ENCODE data around the gene SLC66A2.
"Not testable (repeated sequence)": the region's sequence is repeated elsewhere in the genome, so short reads cannot be mapped to it uniquely, and the experiment has no call there.

Gene SLC66A2

DNA sequence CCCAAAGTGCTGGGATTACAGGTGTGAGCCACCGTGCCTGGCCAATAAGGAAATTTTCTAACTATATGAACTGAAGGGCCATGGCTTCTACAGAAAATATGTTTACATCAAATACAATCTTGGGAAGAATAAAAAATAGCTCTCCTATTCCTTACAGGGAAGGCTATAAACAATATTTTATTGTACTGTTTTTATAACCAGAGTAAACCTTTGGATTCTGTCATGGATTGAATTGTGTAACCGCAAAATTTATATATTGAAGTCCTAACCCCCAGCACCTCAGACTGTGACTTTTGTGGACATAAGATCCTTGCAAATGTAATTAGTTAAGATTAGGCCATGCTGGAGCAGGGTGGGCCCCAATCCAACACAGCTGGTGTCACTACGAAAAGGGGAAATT, 21.3 kb upstream of the SLC66A2 start:
- no peak for DNase-seq
- in situ Hi-C loops (cut with MboI; ENCODE audit: low pct_unique_long_range_greater_than_20kb, low sequenced_read_pairs): no loop called here

DNA sequence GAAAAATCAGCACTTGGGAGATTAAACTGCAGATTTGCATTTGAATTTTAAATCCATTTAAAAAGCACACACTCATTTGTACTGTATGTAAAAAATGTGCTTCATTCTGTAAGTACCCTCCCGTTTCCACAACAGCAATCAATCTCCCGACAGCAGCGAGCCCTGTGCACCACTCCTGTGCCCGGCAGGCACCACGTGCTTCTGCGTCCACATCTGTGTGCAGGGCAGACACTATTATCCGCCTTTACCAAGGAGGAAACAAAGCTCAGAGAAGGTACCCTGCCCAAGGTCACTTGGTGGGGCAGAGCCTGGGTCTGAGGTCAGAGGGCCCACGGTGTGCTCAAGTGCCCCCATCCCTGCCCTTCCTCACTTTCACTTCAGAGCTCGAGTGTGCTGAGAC, 20.5 kb upstream of the SLC66A2 start:
- in situ Hi-C loops (cut with MboI; ENCODE audit: low pct_unique_long_range_greater_than_20kb, low sequenced_read_pairs): no loop called here

DNA sequence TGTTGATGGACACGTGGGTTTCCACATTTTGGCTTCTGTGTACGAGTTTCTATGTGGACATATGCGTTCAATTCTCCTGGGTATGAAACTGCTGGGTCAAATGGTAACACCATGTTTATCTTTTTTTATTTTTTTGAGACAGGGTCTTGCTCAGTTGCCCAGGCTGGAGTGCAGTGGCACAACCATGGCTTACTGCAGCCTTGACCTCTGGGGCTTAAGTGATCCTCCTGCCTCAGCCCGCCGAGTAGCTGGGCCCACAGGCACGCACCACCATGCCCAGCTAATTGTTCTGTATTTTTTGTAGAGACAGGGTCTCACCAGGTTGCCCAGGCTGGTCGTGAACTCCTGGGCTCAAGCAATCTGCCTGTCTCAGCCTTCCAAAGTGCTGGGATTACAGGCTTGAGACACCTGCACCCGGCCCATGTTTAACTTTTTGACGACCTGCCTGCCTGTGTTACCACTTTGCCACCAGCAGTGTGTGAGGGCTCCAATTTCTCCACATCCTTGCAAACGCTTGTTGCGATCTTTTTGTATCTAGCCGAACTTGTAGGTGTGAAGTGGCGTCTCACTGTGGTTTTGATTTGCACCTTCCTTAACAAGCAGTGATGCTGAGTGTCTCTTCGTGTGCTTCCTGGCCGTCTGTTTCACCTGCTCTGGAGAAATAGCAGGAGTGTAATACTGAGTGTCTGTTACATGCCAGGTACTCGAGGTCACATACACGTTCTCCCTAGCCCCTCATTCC, 19.9 kb upstream of the SLC66A2 start:
- in situ Hi-C loops (cut with MboI; ENCODE audit: low pct_unique_long_range_greater_than_20kb, low sequenced_read_pairs): no loop called here
- DNase-seq: no peak

More for the DNA sequence above, 20.5 kb upstream of the SLC66A2 start:
- no peak for DNase-seq

DNA sequence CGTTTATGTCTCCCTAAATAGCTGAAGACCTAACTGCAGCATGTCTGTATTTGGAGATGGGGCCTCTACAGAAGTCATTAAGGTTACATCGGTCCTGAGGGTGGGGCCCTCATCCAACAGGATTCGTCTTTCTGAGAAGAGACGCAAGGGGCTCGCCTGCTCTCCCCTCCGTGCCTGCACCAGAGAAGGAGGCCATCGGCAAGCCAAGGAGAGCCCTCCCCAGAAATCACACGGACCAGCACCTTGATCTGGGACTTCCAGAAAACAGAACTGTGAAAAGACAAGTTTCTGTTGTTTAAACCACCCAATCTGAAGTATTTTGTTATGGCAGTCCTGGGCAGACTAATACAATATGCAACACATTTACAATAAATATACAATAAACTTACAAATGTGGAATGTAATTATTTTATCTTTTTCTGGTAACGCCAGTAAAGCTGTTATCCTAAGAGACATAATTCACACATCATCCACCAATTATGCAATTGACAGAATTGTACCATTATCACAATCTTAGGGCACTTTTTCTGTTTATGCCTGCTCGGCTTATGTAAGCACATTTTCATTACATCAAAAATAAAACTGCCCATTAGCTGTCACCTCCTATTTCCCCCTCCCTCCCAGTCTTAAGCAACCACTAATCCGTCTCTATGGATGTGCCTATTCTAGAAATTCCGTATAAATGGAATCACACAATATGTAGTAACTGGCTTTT, 19.1 kb upstream of the SLC66A2 start:
- in situ Hi-C loops (cut with MboI; ENCODE audit: low pct_unique_long_range_greater_than_20kb, low sequenced_read_pairs): no loop called here
- DNase-seq: no peak

DNA sequence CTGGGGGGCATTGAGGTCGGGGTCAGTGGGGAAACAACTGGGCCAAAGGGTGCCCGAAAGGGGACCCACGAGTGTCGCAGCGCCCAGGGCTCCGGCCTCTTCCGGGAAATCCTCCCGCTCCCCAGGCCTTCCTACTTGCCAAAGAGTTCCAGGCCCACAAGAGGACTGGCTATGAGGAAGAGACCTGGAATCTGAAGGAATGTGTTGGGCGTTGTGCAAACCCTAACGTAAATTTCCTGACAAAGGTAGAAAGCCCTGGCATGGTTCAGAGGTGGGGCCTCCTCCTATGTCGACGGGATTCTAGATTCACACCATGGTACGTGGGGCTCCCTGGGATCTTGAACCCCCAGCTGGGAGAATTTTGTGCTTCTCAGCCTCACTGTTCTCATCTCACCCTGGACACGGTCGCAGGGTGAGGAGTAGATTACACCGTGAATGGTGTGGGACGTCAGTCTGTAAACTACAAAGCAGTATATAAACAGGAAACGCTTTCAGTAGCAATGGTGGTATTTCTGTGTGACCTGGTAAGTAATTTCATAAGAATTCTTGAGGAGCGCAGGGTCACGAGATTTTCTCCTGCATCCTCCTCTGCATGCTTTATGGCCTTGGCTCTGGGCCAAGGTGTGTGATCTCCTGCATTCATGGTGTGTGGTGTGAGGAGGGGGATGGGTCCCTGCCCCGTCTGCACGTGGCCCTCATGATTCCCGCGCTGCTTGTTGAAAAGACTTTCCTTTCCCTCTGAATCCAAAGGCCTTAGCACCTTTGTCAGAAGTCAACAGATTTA, 13.9 kb upstream of the SLC66A2 start:
- in situ Hi-C loops (cut with MboI; ENCODE audit: low pct_unique_long_range_greater_than_20kb, low sequenced_read_pairs): no loop called here
- DNase-seq: peak; percentile 75

DNA sequence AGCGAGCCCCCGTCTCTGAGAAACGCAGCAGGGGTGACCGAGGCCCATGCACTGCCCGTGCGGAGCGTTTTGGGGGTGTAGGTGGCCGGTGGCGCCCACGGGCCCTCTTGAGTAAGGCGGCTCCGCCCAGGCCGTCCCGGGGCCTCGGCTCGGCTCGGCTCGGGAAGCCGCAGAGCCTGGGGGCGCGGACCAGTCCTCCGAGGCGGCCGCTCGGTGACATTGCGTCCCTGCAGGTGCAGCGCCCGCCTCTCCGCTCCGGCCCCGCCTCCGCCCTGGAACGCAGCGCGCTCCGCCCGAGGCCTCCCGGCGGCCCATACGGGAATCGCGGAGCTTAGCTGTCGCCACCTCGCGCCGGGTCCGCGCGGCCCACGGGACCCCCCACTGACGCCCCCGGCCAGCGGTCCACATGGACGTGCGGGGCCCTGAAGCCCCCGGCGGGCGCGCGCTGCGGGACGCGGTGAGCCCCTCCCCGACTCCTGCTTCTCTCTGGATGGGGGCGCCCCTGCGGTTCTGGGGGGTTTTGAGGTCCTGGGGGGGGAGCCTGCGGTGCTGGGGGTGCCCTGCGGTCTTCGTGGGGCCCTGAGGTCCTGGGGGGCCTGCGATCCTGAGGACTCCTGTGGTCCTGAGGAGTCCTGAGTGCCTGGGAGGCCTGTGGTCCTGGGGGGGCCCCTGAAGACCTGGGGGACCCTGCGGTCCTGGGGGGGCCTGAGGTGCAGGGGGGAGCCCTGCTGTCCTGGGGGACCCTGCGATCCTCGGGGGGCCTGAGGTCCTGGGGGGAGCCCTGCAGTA, 13.1 kb upstream of the SLC66A2 start, which contains the start of gene HSBP1L1:
TSS of gene HSBP1L1 (plus strand) at position 314 of the 789 bp plus-strand sequence. CDS start at position 407, 93 bp downstream.
- in situ Hi-C loops (cut with MboI; ENCODE audit: low pct_unique_long_range_greater_than_20kb, low sequenced_read_pairs): no loop called here
- peak; percentile 76 for DNase-seq

DNA sequence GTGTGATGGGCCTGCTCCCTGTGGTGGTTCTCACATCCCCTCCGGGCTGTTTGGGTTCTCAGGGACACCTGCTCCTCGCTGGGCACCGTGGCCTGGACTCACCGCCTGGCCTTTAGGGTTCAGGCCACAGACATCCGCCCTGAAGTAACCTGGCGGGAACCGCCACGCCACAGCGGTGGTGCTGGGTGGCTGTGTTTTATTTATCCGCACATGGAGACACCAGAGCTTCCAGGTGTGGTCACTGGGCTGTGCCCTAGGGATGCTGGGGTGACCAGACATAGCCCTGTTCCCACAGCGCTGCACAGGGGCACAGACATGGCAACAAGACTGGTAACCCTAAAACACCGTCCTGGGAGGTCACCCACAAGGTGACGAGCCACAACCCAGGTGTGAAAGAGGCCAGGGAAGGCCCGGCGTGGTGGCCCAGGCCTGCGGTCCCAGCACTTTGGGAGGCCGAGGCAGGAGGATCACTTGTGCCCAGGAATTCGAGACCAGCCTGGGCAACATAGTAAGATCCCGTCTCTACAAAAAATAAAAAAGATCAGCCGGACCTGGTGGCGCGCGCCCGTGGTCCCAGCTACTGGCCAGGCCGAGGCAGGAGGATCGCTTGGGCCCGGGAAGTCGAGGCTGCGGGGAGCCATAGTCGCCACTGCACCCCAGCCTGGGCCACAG, 12.3 kb upstream of the SLC66A2 start:
- in situ Hi-C loops (cut with MboI; ENCODE audit: low pct_unique_long_range_greater_than_20kb, low sequenced_read_pairs): no loop called here
- DNase-seq: no peak

DNA sequence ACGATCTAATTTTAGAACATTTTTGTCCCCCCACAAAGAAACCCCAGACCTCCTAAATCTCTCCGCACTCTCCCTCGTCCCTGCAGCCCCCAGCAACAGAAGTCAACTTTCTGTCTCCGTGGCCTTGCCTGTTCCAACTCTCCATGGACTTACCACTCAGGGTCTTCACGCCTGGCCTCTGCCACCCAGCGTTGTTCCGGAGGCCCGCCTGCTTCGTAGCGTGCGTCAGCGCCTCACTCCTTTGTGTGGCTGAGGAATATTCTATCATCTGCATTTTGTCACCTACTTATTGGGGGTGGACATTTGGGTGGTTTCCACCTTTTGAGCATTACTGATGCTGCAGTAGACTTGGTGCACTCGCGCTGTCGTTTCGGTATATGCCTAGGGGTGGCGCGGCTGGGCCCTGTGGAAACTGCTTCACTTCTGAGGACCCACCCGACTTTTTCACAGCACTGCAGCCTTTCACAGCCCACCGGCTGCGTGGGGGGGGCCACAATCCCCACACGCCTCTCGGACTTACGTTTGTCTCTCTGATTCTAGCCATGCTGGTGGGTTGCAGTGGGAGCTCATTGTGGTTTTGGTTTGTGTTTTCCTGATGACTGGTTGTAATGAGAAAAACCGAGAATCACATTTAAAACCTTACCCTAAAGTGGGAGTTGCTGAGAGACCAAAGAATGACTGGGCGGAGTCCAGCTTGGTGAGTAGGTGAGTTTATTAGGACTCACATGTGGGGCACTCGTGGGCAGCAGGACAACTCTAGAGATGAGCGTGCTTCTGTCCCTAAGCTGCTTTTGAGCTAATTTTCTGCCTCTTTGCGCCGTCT, 11.6 kb upstream of the SLC66A2 start:
- in situ Hi-C loops (cut with MboI; ENCODE audit: low pct_unique_long_range_greater_than_20kb, low sequenced_read_pairs): no loop called here
- no peak for DNase-seq

DNA sequence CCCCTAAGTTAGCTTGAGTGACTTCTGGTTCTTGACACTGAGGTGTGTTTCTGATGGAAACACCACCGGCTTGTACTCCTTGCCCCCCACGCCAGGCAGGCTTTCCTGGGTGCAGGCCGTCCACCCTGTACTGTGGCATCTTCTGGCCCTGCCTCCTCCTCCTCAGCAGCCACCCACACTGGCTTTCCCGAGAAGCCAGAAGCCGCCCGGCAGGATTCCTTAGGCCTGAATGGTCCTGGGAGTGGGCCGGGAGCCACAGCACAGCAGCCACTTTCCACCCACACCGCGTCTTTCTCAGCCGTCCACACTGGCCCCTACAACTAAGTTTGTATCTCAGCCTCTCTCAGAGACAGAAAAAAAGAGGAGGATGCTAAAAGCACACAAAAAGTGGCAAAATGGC, 10.9 kb upstream of the SLC66A2 start:
- in situ Hi-C loops (cut with MboI; ENCODE audit: low pct_unique_long_range_greater_than_20kb, low sequenced_read_pairs): no loop called here
- no peak for DNase-seq

DNA sequence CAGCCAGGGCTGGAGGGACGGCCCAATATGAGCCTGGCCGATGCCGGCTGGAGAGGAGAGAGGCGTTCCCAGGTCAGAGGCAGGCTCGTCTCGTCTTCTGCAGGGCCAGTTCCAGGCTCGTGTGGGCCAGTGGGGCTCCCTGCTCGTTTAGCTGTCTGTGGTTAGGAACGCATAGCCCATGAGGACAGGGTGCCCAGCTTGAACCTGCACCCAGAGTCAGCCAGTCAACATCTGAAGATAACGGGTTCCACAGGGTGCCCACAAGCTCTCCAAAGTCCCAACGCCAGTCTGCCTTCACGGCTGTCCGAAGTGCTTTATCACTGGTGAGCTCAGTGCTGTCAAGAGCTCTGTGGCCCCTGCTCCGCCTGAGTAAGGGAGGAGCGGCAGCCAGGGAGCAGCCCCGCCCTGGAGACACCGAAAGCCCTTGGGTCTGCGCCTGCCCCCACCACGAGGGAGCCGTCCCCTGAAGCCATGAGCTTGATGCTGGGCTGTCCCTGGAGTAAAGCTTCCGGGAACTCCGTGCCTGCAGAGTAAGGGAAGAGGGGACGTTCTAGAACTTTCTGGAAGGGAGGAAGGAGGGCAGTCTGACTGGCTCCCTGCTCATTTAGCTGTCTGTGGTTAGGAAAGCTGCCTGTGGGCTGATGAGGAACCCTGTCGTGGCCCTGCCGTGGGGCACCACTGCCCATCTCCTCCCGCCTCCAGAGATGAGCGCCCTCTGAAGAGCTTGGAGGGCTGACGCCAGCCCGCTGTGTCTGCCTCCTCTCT, 10.3 kb upstream of the SLC66A2 start:
- in situ Hi-C loops (cut with MboI; ENCODE audit: low pct_unique_long_range_greater_than_20kb, low sequenced_read_pairs): no loop called here
- DNase-seq: peak; percentile 55

DNA sequence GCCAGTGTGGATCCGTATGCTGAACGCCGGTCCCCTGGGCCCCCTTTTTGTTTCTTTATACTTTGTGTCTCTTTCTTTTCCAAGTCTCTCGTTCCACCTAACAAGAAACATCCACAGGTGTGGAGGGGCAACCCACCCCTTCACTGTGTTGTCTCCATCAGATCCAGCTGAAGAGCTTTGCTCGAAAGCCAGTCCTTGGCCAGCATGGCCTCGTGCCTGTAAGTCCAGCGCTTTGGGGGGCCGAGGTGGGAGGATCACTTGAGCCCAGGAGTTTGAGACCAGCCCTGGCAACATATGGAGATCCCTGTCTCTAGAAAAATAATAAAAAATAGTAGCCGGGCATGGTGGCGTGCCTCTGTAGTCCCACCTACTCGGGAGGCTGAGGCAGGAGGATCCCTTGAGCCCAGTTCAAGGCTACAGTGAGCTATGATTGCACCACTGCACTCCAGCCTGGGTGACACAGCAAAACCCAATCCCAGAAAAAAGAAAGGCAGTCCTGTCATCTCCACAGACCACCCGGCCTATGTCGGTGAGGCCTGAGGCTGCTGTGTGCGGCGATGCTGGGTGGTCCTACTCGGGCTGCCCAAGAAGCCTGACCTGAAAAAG, 9.6 kb upstream of the SLC66A2 start:
- DNase-seq: no peak
- in situ Hi-C loops (cut with MboI; ENCODE audit: low pct_unique_long_range_greater_than_20kb, low sequenced_read_pairs): no loop called here

DNA sequence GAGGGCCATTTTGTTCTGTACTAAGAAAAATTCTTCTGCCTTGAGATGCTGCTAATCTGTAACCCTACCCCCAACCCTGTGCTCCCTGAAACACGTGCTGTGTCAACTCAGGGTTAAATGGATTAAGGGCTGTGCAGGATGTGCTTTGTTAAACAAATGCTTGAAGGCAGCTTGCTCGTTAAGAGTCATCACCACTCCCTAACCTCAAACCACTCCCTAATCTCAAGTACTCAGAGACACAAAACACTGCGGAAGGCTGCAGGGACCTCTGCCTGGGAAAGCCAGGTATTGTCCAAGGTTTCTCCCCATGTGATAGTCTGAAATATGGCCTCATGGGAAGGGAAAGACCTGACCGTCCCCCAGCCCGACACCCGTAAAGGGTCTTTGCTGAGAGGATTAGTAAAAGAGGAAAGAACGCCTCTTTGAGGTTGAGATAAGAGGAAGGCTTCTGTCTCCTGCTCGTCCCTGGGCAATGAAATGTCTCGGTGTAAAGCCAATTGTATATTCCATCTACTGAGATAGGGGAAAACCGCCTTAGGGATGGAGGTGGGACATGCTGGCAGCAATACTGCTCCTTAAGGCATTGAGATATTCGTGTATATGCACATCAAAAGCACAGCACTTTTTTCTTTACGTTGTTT, 8.8 kb upstream of the SLC66A2 start:
- DNase-seq: peak; percentile 58
- in situ Hi-C loops (cut with MboI; ENCODE audit: low pct_unique_long_range_greater_than_20kb, low sequenced_read_pairs): not testable (repeated sequence)

DNA sequence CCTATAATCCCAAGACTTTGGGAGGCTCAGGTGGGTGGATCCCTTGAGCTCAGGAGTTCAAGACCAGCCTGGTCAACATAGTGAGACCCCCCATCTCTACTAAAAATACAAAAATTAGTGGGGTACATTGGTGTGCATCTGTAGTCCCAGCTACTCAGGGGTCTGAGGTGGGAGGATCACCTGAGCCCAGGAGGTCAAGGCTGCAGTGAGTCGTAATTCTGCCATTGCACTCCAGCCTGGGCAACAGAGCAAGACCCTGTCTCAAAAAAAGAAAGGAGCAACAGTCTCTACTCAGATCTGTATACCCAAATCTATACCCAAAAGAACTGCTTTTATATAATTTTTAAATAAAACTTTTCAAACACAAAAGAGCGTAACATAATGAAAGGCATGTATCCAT, 7.5 kb upstream of the SLC66A2 start:
- no peak for DNase-seq
- in situ Hi-C loops (cut with MboI; ENCODE audit: low pct_unique_long_range_greater_than_20kb, low sequenced_read_pairs): no loop called here

DNA sequence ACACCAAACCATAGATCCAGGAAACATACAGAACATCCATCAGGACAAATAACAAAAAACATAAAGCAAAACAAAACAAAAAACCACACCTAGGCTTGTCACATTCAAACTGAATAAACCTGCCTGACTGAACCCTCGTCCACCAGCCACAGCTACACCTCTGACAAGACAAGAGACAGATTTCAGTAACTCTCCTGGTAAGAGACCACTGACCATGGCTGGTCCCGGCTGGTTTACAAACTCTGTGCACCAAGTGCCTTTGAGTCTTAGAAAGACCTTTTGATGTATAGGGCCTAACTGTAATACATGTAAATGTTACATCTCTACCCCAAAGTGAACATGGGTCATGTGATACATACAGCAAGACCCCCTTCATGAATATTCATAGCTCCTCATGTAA, 4.8 kb upstream of the SLC66A2 start:
- in situ Hi-C loops (cut with MboI; ENCODE audit: low pct_unique_long_range_greater_than_20kb, low sequenced_read_pairs): no loop called here

DNA sequence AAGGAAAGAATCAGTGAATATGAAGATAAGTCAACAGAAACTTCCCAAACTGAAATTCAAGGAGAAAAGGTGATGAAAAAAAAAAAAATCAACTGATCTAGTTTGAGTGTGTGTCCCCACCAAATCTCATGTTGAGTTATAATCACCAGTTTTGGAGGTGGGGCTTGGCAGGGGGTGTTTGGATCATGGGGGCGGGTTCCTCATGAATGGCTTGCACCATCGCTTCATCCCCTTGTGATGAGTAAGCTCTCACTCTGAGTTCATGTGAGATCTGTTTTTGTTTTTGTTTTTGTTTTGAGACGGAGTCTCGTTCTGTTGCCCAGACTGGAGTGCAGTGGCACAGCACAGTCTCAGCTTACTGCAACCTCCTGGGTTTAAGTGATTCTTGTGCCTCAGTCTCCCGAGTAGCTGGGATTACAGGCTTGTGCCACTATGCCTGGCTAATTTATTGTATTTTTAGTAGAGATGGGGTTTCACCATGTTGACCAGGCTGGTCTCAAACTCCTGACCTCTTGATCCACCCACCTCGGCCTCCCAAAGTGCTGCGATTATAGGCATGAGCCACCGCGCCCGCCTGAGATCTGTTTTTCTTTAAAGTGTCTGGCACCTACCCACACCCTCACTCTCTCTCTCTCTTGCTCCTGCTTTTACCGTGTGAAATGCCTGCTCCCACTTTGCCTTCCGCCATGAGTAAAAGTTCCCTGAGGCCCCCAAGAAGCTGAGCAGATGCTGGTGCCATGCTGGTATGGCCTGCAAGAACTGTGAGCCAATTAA, 4.0 kb upstream of the SLC66A2 start:
- DNase-seq: no peak
- in situ Hi-C loops (cut with MboI; ENCODE audit: low pct_unique_long_range_greater_than_20kb, low sequenced_read_pairs): no loop called here

More for the DNA sequence above, 4.8 kb upstream of the SLC66A2 start:
- no peak for DNase-seq

DNA sequence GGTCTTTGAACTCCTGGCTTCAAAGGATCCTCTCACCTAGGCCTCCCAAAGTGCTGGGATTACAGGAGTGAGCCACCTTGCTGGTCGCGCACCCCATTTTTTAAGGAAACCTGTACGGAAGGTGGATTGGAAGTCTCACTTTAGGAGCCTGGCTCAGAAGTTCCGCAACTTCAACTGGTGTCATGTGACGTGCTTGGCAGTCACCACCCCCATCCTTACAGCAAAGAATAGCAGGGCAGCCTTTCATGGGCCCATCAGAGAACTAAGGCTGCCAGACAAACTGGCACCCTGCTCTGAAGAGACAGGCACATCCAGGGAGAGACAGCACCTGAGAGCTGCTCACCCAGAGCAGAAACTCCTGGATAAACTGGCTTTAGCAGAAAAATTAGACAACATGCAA, 3.3 kb upstream of the SLC66A2 start:
- in situ Hi-C loops (cut with MboI; ENCODE audit: low pct_unique_long_range_greater_than_20kb, low sequenced_read_pairs): no loop called here
- no peak for DNase-seq

All from KBM-7 (cell line).